Measurements from ENCODE around the gene HHIPL1.

Gene HHIPL1

DNA sequence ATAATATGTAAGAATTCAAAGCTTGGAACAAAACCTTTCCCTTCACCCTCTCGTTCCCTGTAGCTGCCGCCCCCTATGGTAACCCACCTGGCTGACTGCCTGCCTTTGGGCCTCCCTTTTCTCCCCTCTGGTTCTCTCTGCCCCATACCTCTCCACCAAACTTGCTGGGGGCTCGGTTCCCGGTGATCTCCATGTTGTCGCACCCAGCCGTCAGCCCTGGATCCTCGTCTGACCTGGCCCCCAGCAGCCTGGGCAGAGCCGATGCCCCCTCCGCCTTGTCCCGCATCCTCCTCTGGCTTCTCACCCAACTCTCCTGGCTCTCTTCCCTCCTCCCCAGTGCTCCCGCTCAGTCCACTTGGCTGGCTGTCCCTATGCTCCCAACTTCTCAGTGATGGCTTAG, 43.7 kb downstream of the HHIPL1 start:
- TF ChIP-seq, protein P1, sequence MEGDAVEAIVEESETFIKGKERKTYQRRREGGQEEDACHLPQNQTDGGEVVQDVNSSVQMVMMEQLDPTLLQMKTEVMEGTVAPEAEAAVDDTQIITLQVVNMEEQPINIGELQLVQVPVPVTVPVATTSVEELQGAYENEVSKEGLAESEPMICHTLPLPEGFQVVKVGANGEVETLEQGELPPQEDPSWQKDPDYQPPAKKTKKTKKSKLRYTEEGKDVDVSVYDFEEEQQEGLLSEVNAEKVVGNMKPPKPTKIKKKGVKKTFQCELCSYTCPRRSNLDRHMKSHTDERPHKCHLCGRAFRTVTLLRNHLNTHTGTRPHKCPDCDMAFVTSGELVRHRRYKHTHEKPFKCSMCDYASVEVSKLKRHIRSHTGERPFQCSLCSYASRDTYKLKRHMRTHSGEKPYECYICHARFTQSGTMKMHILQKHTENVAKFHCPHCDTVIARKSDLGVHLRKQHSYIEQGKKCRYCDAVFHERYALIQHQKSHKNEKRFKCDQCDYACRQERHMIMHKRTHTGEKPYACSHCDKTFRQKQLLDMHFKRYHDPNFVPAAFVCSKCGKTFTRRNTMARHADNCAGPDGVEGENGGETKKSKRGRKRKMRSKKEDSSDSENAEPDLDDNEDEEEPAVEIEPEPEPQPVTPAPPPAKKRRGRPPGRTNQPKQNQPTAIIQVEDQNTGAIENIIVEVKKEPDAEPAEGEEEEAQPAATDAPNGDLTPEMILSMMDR (IDR thresholded peaks at IDR 0.05): no peak

DNA sequence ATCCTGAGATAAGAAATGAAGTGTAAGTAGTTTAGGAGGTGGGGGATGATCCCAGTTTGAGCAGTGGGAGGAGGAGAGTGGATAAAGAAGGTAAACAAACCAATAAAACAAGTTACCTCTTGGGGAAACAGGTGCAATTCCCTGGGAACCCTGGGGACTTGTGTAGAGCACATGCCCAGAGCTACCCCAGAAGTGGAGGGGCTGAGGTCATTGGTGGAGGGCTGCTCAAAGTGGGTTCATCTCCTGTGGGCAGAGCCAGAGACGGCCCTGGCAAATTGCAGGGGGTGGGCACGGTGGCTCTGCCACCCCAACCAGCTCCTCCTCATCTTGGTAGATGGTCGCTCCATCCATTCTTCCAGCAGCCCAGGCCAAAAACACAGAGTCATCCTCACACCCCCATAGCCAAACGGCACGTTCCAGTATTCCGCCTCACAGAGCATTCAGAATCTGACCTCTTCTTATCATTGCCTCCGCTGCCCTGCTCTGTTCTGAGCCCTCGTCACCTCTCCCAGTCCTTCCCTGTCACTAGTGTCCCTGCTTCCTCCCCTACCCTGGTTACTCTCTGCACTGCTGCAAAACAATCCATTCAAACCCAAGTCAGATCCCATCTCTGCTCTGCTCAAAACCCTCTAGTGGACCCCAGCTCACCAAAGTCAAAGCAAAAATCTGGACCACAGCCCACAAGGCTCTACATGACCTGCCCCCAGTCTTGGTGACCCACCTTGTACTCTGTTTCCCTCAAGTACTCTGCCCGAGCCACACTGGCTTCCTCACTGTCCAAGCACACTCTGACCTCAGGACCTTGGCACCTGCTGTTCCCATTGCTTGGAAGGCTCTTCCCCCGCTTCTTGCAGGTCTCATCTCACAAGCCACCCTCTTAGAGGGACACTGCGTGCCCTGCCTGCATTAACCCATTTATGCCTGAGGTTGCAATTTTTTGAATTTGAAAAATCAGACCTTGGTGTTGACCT, 44.6 kb downstream of the HHIPL1 start:
- TF ChIP-seq, protein P1 (IDR thresholded peaks at IDR 0.05): no peak

GRCh38 chr14:99690636-99691035, 45.7 kb downstream of the HHIPL1 start:
- TF ChIP-seq, protein P1 (IDR thresholded peaks at IDR 0.05): no peak

DNA sequence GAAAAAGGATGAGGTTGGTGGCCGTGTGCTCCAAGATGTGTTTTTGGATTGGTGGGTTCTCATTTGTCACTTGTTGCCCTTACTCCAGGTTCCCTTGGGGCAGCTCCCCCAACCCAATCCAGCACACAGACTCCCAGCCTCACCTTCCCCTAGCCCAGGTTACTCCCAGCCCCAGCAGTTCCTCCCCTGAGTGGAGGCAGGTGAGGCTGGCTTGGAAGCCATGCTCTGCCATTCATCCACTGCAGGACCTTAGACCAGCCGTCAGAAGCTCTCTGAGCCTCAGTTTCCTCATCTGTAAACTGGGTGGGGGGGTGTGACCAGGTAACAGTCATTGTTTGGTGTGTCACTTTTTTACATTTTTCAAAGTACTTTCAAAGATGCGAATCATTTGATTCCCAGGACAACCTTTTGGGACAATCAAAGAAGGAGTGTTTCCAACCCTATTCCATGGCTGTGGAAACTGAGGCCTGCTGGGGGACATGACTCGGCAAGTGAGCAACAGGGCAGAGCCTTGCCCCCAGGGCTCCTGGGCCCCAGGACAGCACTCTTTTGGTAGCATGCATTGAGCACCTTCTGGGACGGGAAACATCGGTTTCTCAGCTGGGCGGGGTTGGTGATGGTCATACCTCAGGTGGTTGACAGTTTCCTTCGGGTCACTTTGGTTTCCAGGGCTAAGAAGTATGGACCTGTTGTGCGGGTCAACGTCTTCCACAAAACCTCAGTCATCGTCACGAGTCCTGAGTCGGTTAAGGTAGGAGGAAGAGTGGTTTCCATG, 46.4 kb downstream of the HHIPL1 start:
- TF ChIP-seq, protein P1 (IDR thresholded peaks at IDR 0.05): no peak

DNA sequence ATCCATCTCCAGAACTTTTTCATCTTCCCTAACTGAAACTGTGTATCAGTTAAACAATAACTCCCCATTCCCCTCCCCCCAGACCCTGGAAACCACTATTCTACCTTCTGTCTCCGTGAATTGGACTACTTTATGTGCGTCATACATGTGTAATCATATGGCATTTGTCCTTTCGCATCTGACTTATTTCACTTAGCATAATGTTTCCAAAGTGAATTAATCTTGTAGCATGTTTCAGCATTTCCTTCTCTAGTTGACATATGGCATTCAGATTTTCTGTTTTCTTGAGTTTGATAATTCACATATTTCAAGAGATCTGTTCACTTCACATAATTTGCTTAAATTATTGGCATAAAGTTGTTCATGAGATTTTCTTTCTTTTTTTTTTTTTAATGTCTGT, 49.0 kb downstream of the HHIPL1 start:
- TF ChIP-seq, protein P1 (IDR thresholded peaks at IDR 0.05): no peak

DNA sequence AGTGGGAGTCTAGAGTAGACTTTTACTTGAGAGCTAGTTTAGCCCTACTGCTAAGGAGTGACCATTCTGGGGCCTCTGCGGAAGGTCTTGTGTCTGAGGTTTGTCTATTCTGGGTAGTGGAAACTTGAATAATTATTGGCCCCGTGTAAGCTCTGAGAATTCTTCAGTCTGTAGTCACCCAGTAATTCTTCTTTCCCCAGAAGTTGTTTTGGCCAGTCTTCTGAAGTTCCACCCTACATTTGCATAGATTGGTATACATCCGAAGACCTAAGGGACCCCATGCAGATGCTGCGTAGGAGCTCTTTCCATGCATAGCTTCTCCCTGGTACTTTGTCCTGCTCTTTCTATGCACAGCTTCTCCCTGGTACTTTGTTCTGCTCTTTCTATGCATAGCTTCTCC, 52.0 kb downstream of the HHIPL1 start:
- TF ChIP-seq, protein P1 (IDR thresholded peaks at IDR 0.05): no peak

- TF ChIP-seq, protein P1 (IDR thresholded peaks at IDR 0.05): no peak
Measured at GRCh38 chr14:99698236-99698635, 53.3 kb downstream of the HHIPL1 start.
